ELF-1 (cell line): Measurements from ENCODE around the gene OSBPL6.
"Not testable (repeated sequence)": the region's sequence is repeated elsewhere in the genome, so short reads cannot be mapped to it uniquely, and the experiment has no call there.

ENCODE experiments used
- DNase-seq: peaks from one replicate; pipeline ENCODE4 v3.0.0-alpha.2; 2016; ENCODE audit warnings: low read depth, low spot score

OSBPL6 gene

DNA sequence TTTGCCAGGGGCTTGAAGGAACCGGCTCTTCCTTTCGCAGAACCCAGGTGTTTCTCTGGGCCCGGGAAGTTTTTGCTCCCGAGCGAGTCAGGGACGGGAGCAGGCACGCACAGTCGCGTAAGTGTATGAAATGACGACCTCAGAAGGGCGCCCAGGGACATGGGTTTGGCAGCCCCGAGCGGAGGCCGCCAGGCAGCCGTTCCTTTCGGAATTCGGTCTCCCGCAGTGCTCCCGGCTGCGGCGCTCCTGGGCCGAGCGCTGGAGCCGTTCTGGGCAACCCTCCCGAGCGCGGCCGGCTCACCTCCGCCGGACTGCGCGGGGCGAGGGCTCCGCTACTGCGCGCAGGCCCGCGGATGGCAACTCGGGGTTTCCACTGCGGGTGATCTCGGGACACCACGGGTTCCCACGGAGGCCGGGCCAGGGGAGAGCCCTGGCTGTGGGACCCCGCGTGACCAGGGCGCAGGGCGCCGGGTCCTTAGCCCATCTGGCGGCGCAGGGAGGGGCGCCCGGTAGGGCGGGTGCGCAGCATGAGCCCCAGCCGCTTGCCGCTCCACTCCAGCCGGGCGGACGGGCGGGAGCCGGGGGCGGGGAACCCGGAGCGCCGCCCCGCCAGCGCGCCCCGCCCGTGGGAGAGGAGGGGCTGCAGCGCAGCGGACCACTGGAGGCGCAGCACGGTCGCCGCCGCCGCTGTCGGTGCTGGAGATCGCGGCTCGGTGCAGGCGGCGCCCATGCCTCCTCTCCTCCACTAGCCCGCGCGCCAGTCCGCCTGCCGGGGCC is at the start of gene OSBPL6:
Gene OSBPL6 (plus strand): TSS at position 690 of the 777 bp plus-strand sequence. CDS start 111,673 bp downstream, outside the sequence.
- DNase-seq, result peak; percentile 88

GRCh38 chr2:178152033-178152432 is 42.3 kb upstream of the OSBPL6 start:
- no peak for DNase-seq

- DNase-seq, result no peak
Measured at GRCh38 chr2:178152542-178152941, 41.8 kb upstream of the OSBPL6 start.

- no peak for DNase-seq
Measured at GRCh38 chr2:178152977-178153376, 41.3 kb upstream of the OSBPL6 start.

- not testable (repeated sequence) for DNase-seq
Measured at GRCh38 chr2:178153878-178154277, 40.4 kb upstream of the OSBPL6 start.

GRCh38 chr2:178155524-178155923 is 38.8 kb upstream of the OSBPL6 start:
- DNase-seq, result no peak

DNA sequence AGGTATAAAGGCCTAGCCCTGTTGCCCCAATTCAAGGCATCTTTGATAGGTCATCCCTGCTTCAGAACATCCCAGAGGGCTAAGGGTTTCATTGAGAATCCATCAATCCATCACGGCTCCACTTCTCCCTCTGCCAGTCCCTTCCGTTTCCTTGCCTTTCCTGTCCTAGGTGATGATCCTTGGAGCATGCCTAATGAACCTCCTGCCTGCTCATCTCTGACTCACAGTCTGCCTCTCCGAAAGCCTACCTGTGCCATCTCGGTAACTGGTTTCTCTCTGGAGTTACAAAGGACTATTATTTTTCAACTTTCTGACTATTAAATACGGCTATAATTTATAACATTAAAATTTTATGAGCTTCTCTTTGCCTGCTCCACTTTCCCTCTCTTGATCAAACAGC is 36.7 kb upstream of the OSBPL6 start:
- no peak for DNase-seq

DNA sequence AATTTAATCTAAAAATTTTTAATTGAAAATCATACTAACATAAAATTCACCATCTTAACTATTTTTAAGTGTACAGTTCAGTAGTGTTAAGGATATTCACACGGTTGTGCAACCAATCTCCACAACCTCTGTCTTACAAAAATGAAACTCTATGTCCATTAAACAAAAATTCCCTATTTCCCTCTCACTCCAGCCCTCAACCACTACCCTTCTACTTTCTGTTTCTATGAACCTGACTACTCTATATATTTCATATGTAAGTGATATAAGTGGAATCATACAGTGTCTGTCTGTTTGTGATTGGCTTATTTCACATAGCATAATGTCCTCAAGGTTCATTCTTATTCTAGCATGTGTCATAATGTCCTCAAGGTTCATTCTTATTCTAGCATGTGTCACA is 34.3 kb upstream of the OSBPL6 start:
- no peak for DNase-seq

DNA sequence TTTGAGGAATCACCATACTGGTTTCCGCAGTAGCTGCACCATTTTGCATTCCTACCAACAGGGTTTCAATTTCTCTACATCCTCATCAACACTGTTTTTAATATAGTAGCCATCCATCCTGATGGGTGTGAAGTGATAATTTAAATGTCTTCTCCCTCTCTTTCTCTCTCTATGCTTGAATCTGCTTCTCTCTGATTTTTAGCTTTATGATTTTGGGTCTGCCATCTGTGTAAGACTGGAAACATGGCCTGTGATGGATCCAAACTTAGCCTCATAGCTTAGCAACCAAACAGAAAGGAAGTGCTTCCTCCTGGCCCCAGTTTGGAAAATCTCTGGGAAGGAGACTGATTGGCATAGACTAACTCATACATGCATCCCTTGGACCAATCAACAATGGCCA is 33.7 kb upstream of the OSBPL6 start:
- no peak for DNase-seq

DNA sequence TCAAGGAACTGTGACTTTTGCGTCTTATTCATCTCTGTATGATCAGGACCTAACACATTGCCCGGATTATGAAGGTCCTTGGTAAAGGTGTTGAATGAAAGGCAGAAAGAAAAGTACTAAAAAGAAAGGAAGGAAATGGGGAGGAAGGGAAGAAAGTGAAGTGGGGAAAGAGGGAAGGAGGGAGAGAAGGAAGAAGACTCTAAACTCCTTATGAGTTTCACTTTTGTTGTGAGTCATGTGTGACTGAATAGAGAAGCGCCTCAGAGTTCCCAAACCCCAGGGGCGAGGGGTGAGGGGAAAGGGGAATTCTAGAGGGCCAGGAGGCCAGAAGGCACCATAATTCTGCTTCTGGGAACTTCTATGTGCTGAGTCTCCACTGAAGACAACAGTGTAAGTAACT is 30.9 kb upstream of the OSBPL6 start:
- no peak for DNase-seq

GRCh38 chr2:178163911-178164310 is 30.4 kb upstream of the OSBPL6 start:
- no peak for DNase-seq

DNA sequence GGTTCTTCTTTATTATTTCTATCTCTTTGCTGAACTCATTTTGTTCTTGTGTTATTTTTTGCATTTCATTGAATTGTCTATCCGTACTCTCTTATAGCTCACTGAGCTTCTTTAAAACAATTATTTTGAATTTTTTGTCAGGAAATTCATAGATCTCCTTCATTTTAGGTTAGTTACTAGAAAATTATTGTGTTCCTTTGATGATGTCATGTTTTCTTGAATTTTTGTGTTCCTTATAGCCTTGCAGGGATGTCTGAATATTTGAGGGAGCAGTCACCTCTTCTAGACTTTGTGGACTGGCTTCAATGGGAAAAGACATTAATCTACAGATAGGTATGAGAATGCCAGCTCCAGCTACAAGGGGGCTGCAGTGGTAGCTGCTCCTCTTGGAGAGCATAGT is 20.7 kb upstream of the OSBPL6 start:
- no peak for DNase-seq

- DNase-seq, result no peak
Measured at GRCh38 chr2:178177066-178177679, 17.1 kb upstream of the OSBPL6 start.

- DNase-seq, result not testable (repeated sequence)
Measured at GRCh38 chr2:178180648-178181047, 13.7 kb upstream of the OSBPL6 start.

DNA sequence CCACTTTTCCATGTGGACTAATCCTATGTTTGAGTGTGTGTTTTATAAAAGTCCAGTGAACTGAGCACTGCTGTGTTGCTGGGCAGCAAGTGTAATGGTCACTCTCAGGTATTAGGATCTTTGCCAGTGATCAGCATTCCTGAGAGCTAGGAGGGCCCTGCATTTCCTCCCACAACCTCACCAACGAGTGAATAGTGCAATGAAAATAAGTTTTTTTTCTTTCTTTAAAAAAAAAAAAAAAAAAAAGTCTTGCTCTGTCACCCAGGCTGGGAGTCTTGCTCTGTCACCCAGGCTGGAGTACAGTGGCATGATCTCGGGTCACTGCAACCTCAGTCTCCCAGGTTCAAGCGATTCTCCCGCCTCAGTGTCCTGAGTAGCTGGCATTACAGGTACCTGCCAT is 6.5 kb upstream of the OSBPL6 start:
- DNase-seq, result no peak

DNA sequence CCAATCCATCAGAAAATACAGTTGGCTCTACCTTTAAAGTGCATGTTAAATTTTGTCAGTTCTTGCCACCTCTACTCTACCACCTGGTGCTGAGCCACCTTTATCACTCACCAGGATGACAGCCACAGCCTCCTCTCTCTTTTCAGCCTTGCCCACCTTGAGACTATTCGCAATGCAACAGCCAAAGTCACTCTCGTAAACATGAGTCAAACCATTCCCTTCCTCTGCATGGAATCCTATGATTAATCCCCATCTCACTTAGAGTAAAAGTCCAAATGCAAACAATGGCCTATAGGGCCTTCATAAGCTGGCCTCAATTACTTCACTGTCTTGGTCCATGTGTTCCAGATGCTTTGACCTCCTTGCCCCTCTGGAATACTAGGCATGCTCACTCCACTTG is 5.8 kb upstream of the OSBPL6 start:
- DNase-seq, result no peak

- no peak for DNase-seq
Measured at GRCh38 chr2:178191004-178191508, 3.3 kb upstream of the OSBPL6 start.

DNA sequence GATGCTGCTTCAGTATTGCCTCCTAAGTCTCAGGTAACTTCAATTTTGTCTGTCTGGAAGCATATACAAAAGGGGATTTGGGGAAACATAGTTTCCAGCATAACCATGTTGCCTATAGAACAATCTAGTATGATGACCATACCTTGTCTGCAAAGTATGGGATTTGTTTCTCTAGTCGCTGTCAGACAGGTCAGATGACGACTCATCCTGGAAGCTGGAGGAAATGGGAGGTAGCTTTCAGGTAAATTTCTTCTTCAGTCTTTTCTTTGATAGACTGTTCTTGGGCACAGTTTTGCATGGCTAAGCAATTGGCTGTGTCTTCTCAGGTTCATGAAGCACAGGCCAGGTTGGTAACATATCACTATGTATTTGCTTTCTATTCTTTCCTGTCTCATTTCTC is 2.8 kb upstream of the OSBPL6 start:
- no peak for DNase-seq

DNA sequence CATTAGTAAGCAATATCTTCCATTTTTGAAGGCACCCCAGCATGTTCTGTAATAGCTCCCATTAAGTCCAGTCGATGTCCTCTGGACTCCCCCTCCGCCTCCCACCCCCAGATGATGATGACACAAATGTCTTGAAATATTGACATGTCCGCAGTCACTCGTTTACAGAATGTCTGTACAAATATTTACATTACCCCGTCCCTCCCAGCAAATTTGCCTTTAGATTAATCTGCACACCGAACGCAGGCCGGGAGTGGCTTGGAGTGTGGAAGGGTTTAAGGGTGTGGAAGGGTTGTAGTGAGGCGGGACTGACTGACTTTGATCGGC is 853 bp upstream of the OSBPL6 start:
- DNase-seq, result no peak

GRCh38 chr2:178194600-178195389 is 483 bp downstream of the OSBPL6 start:
- DNase-seq, result peak; percentile 69

DNA sequence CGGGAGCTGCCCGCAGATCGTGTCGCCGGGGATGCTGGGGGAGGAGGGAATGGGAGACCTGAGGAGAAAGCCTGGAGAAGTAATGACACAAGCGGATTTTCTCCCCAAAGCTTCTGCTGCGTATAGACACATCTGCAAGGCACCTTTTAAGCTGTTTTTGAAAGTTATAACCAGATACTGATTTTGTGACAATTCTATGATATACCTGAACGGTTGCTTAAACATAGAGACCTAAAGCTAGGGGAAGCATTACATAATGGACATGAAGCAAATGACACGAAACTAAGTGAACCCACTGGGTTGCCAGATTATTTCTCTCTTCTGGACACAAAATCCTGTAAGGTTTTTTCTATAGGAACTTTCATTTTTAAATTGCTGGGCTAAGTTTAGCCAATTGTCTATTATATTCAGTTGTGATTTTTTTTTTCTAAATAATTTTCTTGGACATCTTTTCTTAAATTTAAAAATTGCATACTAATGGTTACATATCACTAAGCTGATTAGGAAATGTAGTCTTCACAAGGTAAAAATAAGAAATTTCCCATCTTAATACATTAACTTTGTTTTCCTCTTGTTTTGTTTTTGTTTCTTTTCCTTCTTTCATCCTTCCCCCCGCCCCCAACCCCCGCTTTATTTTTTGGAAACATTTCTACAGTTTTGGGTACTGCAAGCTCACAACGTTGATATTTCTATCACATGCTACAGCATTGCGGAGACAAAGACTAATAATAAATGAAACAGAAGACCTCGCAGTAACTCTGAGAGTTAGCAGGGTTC is 1.3 kb downstream of the OSBPL6 start:
- DNase-seq, result no peak

DNA sequence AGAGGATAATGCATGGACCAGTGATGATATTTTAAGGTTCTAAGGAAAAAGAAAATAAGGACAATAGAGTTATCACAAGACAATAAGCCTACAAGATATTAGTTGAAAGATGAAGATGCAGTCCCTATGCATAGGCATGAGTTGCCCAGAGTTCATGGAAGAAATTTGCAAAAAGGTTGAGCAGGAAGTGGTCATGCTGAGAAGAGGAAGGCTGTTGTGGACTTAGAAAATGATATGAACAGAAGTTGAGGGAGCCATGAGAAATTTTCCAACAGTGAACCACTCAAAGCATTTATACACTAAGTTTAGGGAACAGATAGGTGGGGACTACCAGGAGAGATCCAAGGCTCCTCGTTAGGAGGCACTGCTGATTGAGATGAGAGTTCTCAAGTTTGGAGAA is 3.5 kb downstream of the OSBPL6 start:
- DNase-seq, result no peak
